Measurements from ENCODE around the gene MAD1L1. TPM values are rescaled to one million over a fixed set of nuclear protein-coding genes. Genes with fewer than 3 reads are reported as not detected.

The MAD1L1 gene
- polyA plus RNA-seq, 1 donor, result 21.2 TPM

GRCh38 chr7:2118056-2118455 is 114.7 kb downstream of the MAD1L1 start:
- DNase-seq (ENCODE audit: low read depth), result no peak

GRCh38 chr7:2117646-2118045 is 115.1 kb downstream of the MAD1L1 start:
- DNase-seq (ENCODE audit: low read depth), result no peak

GRCh38 chr7:2116989-2117591 is 115.7 kb downstream of the MAD1L1 start:
- DNase-seq (ENCODE audit: low read depth), result no peak

- DNase-seq (ENCODE audit: low read depth), result no peak
Observed at GRCh38 chr7:2116448-2116810, 116.3 kb downstream of the MAD1L1 start.

GRCh38 chr7:2115760-2116447 is 116.8 kb downstream of the MAD1L1 start:
- DNase-seq (ENCODE audit: low read depth), result no peak

GRCh38 chr7:2114926-2115759 is 117.6 kb downstream of the MAD1L1 start:
- DNase-seq (ENCODE audit: low read depth), result no peak

- DNase-seq (ENCODE audit: low read depth), result no peak
Observed at GRCh38 chr7:2114052-2114451, 118.7 kb downstream of the MAD1L1 start.

GRCh38 chr7:2112261-2113198 is 120.2 kb downstream of the MAD1L1 start:
- no peak for DNase-seq (ENCODE audit: low read depth)

- no peak for DNase-seq (ENCODE audit: low read depth)
Observed at GRCh38 chr7:2111568-2111967, 121.2 kb downstream of the MAD1L1 start.

- DNase-seq (ENCODE audit: low read depth), result no peak
Observed at GRCh38 chr7:2110610-2111396, 121.9 kb downstream of the MAD1L1 start.

- DNase-seq (ENCODE audit: low read depth), result no peak
Observed at GRCh38 chr7:2109936-2110609, 122.7 kb downstream of the MAD1L1 start.

GRCh38 chr7:2109251-2109872 is 123.4 kb downstream of the MAD1L1 start:
- no peak for DNase-seq (ENCODE audit: low read depth)

GRCh38 chr7:2108501-2109250 is 124.1 kb downstream of the MAD1L1 start:
- no peak for DNase-seq (ENCODE audit: low read depth)

- no peak for DNase-seq (ENCODE audit: low read depth)
Observed at GRCh38 chr7:2108071-2108455, 124.7 kb downstream of the MAD1L1 start.

- DNase-seq (ENCODE audit: low read depth), result no peak
Observed at GRCh38 chr7:2107386-2108070, 125.2 kb downstream of the MAD1L1 start.

GRCh38 chr7:2106924-2107323 is 125.8 kb downstream of the MAD1L1 start:
- DNase-seq (ENCODE audit: low read depth), result no peak

- DNase-seq (ENCODE audit: low read depth), result no peak
Observed at GRCh38 chr7:2106440-2106839, 126.3 kb downstream of the MAD1L1 start.

- no peak for DNase-seq (ENCODE audit: low read depth)
Observed at GRCh38 chr7:2105917-2106316, 126.8 kb downstream of the MAD1L1 start.

GRCh38 chr7:2105280-2105679 is 127.5 kb downstream of the MAD1L1 start:
- no peak for DNase-seq (ENCODE audit: low read depth)
